Measurements from ENCODE around the gene RXFP2.
A peak's percentile ranks its signal among the peaks of the same experiment; 100 is the strongest.

The RXFP2 gene

GRCh38 chr13:31814536-31814935 lies 75.2 kb downstream of the RXFP2 start:
- no peak for TF ChIP-seq JUND (IDR thresholded peaks at IDR 0.05; ENCODE audit: low read depth)
- no peak for DNase-seq (ENCODE audit: low read depth in 1 of 2, low spot score in 1 of 2)
- in situ Hi-C loops (cut with HindIII; ENCODE audit: low pct_unique_long_range_greater_than_20kb, low sequenced_read_pairs), result no loop called here

GRCh38 chr13:31815361-31816144 lies 76.2 kb downstream of the RXFP2 start:
- no peak for DNase-seq (ENCODE audit: low read depth in 1 of 2, low spot score in 1 of 2)
- in situ Hi-C loops (cut with HindIII; ENCODE audit: low pct_unique_long_range_greater_than_20kb, low sequenced_read_pairs), result no loop called here
- TF ChIP-seq JUND (IDR thresholded peaks at IDR 0.05; ENCODE audit: low read depth), result no peak

GRCh38 chr13:31818236-31818635 lies 78.9 kb downstream of the RXFP2 start:
- DNase-seq (ENCODE audit: low read depth in 1 of 2, low spot score in 1 of 2), result no peak
- in situ Hi-C loops (cut with HindIII; ENCODE audit: low pct_unique_long_range_greater_than_20kb, low sequenced_read_pairs), result no loop called here

GRCh38 chr13:31824705-31825517 lies 85.6 kb downstream of the RXFP2 start:
- peak in 1 of 2 experiments; percentile 15 for DNase-seq (ENCODE audit: low read depth in 1 of 2, low spot score in 1 of 2)
- no peak for TF ChIP-seq JUND (IDR thresholded peaks at IDR 0.05; ENCODE audit: low read depth)
- in situ Hi-C loops (cut with HindIII; ENCODE audit: low pct_unique_long_range_greater_than_20kb, low sequenced_read_pairs), result no loop called here

More at GRCh38 chr13:31818236-31818635, 78.9 kb downstream of the RXFP2 start:
- no peak for TF ChIP-seq JUND (IDR thresholded peaks at IDR 0.05; ENCODE audit: low read depth)

GRCh38 chr13:31826521-31826920 lies 87.2 kb downstream of the RXFP2 start:
- DNase-seq (ENCODE audit: low read depth in 1 of 2, low spot score in 1 of 2), result no peak
- in situ Hi-C loops (cut with HindIII; ENCODE audit: low pct_unique_long_range_greater_than_20kb, low sequenced_read_pairs), result no loop called here
- no peak for TF ChIP-seq JUND (IDR thresholded peaks at IDR 0.05; ENCODE audit: low read depth)

- in situ Hi-C loops (cut with HindIII; ENCODE audit: low pct_unique_long_range_greater_than_20kb, low sequenced_read_pairs), result no loop called here
- DNase-seq (ENCODE audit: low read depth in 1 of 2, low spot score in 1 of 2), result no peak
- TF ChIP-seq JUND (IDR thresholded peaks at IDR 0.05; ENCODE audit: low read depth), result no peak
These were observed 88.4 kb downstream of the RXFP2 start for GRCh38 chr13:31827707-31828106.

GRCh38 chr13:31835932-31836331 lies 96.6 kb downstream of the RXFP2 start:
- DNase-seq (ENCODE audit: low read depth in 1 of 2, low spot score in 1 of 2), result peak in 1 of 2 experiments; percentile 6
- no peak for TF ChIP-seq JUND (IDR thresholded peaks at IDR 0.05; ENCODE audit: low read depth)
- in situ Hi-C loops (cut with HindIII; ENCODE audit: low pct_unique_long_range_greater_than_20kb, low sequenced_read_pairs), result no loop called here

- no peak for DNase-seq (ENCODE audit: low read depth in 1 of 2, low spot score in 1 of 2)
- TF ChIP-seq JUND (IDR thresholded peaks at IDR 0.05; ENCODE audit: low read depth), result no peak
- in situ Hi-C loops (cut with HindIII; ENCODE audit: low pct_unique_long_range_greater_than_20kb, low sequenced_read_pairs), result no loop called here
These were observed 103.7 kb downstream of the RXFP2 start for GRCh38 chr13:31843044-31843443.

- no peak for TF ChIP-seq JUND (IDR thresholded peaks at IDR 0.05; ENCODE audit: low read depth)
- peak; percentile 47 to 79 for DNase-seq (ENCODE audit: low read depth in 1 of 2, low spot score in 1 of 2)
- in situ Hi-C loops (cut with HindIII; ENCODE audit: low pct_unique_long_range_greater_than_20kb, low sequenced_read_pairs), result no loop called here
These were observed 107.0 kb downstream of the RXFP2 start for GRCh38 chr13:31846182-31846938.

GRCh38 chr13:31846961-31847752 lies 107.8 kb downstream of the RXFP2 start:
- in situ Hi-C loops (cut with HindIII; ENCODE audit: low pct_unique_long_range_greater_than_20kb, low sequenced_read_pairs), result no loop called here
- no peak for DNase-seq (ENCODE audit: low read depth in 1 of 2, low spot score in 1 of 2)
- no peak for TF ChIP-seq JUND (IDR thresholded peaks at IDR 0.05; ENCODE audit: low read depth)

- no peak for TF ChIP-seq JUND (IDR thresholded peaks at IDR 0.05; ENCODE audit: low read depth)
- in situ Hi-C loops (cut with HindIII; ENCODE audit: low pct_unique_long_range_greater_than_20kb, low sequenced_read_pairs), result no loop called here
- no peak for DNase-seq (ENCODE audit: low read depth in 1 of 2, low spot score in 1 of 2)
These were observed 109.3 kb downstream of the RXFP2 start for GRCh38 chr13:31848621-31849020.

GRCh38 chr13:31849206-31849605 lies 109.9 kb downstream of the RXFP2 start:
- no peak for TF ChIP-seq JUND (IDR thresholded peaks at IDR 0.05; ENCODE audit: low read depth)
- in situ Hi-C loops (cut with HindIII; ENCODE audit: low pct_unique_long_range_greater_than_20kb, low sequenced_read_pairs), result no loop called here
- no peak for DNase-seq (ENCODE audit: low read depth in 1 of 2, low spot score in 1 of 2)
